HL-60/S4 treated with phorbol 12-myristate 13-acetate at 8.2 ng/mL for 4 days and 3 days (cell line): ENCODE results near the gene PRSS50.

ENCODE experiments used
- in situ Hi-C: fragments of 300-500 bp; cut with MboI; formaldehyde crosslinking; loops from 2 replicates; pipeline ENCODE4 v1.15.0; 2022; ENCODE audit warnings: low sequenced_read_pairs

Gene PRSS50

GRCh38 chr3:46710229-46710628 is 7.4 kb downstream of the PRSS50 start:
- in situ Hi-C loops, result loop anchor here (25.0 kb wide), 1 partner anchor 177 kb away; the partner anchor contains the start of gene PTH1R

GRCh38 chr3:46709721-46710120 is 7.9 kb downstream of the PRSS50 start:
- in situ Hi-C loops, result loop anchor here (25.0 kb wide), 1 partner anchor 178 kb away; the partner anchor contains the start of gene PTH1R

- in situ Hi-C loops, result loop anchor here (25.0 kb wide), 1 partner anchor 178 kb away; the partner anchor contains the start of gene PTH1R
Measured at GRCh38 chr3:46709157-46709654, 8.5 kb downstream of the PRSS50 start.

- in situ Hi-C loops, result loop anchor here (25.0 kb wide), 1 partner anchor 179 kb away; the partner anchor contains the start of gene PTH1R
Measured at GRCh38 chr3:46708401-46709156, 9.1 kb downstream of the PRSS50 start.

GRCh38 chr3:46707601-46708011 is 10.1 kb downstream of the PRSS50 start:
- in situ Hi-C loops, result loop anchor here (25.0 kb wide), 1 partner anchor 180 kb away; the partner anchor contains the start of gene PTH1R

- in situ Hi-C loops, result loop anchor here (25.0 kb wide), 1 partner anchor 180 kb away; the partner anchor contains the start of gene PTH1R
Measured at GRCh38 chr3:46706771-46707582, 10.7 kb downstream of the PRSS50 start.

- in situ Hi-C loops, result loop anchor here (25.0 kb wide), 1 partner anchor 181 kb away; the partner anchor contains the start of gene PTH1R
Measured at GRCh38 chr3:46705751-46706552, 11.7 kb downstream of the PRSS50 start.

GRCh38 chr3:46705022-46705530 is 12.6 kb downstream of the PRSS50 start:
- in situ Hi-C loops, result loop anchor here (25.0 kb wide), 1 partner anchor 182 kb away; the partner anchor contains the start of gene PTH1R

- in situ Hi-C loops, result loop anchor here (25.0 kb wide), 1 partner anchor 183 kb away; the partner anchor contains the start of gene PTH1R
Measured at GRCh38 chr3:46704346-46704745, 13.3 kb downstream of the PRSS50 start.

GRCh38 chr3:46703013-46703520 is 14.6 kb downstream of the PRSS50 start:
- in situ Hi-C loops, result loop anchor here (25.0 kb wide), 1 partner anchor 184 kb away; the partner anchor contains the start of gene PTH1R

GRCh38 chr3:46702246-46703012 is 15.2 kb downstream of the PRSS50 start:
- in situ Hi-C loops, result loop anchor here (25.0 kb wide), 1 partner anchor 185 kb away; the partner anchor contains the start of gene PTH1R

GRCh38 chr3:46701181-46701939 is 16.3 kb downstream of the PRSS50 start, which contains the start of gene TMIE:
Gene TMIE, plus strand, starts transcription at chr3:46701392. Its CDS starts 96 bp downstream, at chr3:46701488.
- in situ Hi-C loops, result loop anchor here (25.0 kb wide), 1 partner anchor 186 kb away; the partner anchor contains the start of gene PTH1R

GRCh38 chr3:46700772-46701171 is 16.9 kb downstream of the PRSS50 start:
- in situ Hi-C loops, result loop anchor here (25.0 kb wide), 1 partner anchor 187 kb away; the partner anchor contains the start of gene PTH1R

GRCh38 chr3:46699676-46700523 is 17.8 kb downstream of the PRSS50 start:
- in situ Hi-C loops, result loop anchor here (25.0 kb wide), 1 partner anchor 187 kb away; the partner anchor contains the start of gene PTH1R

GRCh38 chr3:46695962-46696894 is 21.4 kb downstream of the PRSS50 start:
- in situ Hi-C loops, result no loop called here
